AG09309 (cell line): Measurements from ENCODE around the gene ACER2.

Experiments
- DNase-seq: peaks from one replicate; pipeline ENCODE4 v3.0.0-alpha.2; 2010; ENCODE audit warnings: low read depth
- H3K4me3 ChIP-seq: 2 replicates; pipeline ENCODE4 v1.5.1; 2011; ENCODE audit warnings: mild to moderate bottlenecking, low read depth, low read length, moderate library complexity; ENCODE audit not compliant: control insufficient read depth
- TF ChIP-seq, protein P1 (sequence below): IDR thresholded peaks from 2 replicates; pipeline ENCODE4 v1.5.1; 2011; ENCODE audit warnings: mild to moderate bottlenecking, low read depth, low read length, inconsistent platforms; ENCODE audit not compliant: insufficient read depth, control insufficient read depth; ENCODE audit errors: missing control alignments

ACER2 gene

DNA sequence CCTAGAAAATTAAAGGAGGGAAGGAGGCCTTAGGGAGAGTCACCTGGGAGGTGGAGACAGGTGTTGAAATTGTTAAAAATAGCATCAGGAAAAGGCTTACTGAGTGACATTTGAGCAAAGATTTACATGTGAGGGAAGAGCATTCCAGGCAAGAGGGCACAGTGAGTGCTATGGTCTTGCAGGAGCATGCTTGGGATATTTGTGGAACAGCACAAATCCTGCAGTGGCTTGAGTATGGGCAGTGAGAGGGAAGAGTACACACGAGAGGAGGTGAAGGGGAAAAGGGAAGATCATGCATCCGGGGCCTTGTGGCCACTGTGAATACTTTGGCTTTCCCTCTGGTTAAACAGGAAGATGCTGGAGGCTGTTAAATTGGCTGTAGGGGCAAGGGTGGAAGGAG is 36.6 kb downstream of the ACER2 start:
- no peak overlapping the region for H3K4me3 ChIP-seq
- TF ChIP-seq, protein P1, sequence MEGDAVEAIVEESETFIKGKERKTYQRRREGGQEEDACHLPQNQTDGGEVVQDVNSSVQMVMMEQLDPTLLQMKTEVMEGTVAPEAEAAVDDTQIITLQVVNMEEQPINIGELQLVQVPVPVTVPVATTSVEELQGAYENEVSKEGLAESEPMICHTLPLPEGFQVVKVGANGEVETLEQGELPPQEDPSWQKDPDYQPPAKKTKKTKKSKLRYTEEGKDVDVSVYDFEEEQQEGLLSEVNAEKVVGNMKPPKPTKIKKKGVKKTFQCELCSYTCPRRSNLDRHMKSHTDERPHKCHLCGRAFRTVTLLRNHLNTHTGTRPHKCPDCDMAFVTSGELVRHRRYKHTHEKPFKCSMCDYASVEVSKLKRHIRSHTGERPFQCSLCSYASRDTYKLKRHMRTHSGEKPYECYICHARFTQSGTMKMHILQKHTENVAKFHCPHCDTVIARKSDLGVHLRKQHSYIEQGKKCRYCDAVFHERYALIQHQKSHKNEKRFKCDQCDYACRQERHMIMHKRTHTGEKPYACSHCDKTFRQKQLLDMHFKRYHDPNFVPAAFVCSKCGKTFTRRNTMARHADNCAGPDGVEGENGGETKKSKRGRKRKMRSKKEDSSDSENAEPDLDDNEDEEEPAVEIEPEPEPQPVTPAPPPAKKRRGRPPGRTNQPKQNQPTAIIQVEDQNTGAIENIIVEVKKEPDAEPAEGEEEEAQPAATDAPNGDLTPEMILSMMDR, result no peak
- DNase-seq, result no peak

DNA sequence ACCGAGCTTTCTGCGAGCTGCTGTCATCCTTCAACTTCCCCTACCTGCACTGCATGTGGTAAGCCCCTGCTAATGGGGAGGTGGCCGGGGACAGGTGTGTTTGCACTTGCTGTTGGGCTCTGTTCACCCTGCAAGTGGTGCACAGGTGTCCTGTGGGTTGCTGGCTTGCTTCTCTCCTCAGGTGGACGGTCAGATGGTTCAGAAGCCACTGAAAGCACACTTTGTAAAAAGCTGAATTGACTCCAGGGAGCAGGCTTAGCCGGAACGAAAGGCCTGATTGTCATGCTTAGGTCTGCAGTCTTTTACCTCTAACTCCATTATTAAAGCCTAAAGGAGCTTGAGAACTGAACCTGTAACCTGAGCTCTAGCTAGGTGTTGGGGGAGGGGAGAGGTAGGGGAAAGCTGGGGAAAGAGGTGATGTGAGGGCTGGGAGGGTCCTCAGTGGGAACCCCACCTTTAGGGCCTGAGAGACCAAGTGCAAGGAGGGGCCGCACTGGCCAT is 37.6 kb downstream of the ACER2 start:
- DNase-seq, result no peak
- H3K4me3 ChIP-seq, result no peak overlapping the region
- TF ChIP-seq, protein P1, result no peak

DNA sequence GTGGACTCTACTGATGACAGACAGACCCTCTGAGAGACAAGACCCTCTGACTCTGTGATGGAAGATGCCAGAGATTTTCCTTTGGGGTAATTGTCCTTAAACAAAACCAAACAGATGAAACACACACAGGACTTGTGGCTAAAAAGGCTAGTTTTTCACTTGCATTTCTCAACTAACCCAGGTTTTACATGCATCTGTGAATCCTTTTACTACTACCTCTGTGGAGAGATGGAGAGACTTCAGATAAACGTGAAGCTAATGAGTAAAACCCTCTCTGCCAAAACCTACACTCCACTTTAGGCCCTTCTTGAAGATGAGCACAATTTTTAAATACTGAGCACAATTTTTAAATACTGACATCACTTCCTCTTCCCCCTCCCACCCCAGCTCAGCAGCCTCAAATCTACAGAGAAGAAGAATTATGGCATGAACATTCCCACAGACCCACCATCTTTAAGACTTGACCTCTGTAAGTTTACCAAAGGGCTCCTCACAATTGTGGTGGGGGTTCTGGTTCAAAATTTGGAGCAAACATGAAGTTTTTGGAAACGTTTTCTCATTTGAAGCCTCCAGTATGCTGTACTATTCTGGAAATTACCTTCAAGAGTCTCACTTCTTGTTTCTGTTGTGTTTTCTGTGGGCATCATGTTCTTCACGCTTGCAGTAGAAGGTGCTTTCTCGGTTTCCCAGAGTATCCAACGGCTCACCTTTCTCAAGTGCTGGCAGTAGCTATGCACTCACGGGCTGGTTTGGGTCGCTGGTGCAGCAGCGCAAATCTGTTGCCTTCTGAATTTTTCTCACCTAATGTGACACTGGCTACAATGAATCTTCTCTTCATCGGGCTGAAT is 42.7 kb downstream of the ACER2 start:
- no peak overlapping the region for H3K4me3 ChIP-seq
- no peak for DNase-seq
- TF ChIP-seq, protein P1, result no peak

DNA sequence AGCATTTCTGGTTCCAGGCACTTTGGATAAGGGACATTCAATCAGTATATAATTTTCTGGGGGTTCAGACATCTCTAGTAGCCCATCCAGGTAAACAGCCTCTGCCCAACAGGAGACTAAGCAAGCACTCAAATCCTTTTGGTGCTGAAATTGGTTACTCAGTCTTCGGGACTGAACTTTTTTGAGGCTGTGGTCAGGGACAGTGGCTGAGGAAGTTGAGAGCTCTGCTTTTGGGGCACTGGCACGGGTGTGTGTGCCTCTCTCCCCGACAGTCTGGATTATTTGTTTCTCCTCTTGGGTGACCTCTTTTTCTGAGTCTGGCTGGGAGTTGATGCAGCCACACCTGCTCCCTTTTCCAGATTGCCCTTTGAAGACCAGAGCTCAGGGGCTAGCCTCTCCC is 47.6 kb downstream of the ACER2 start:
- TF ChIP-seq, protein P1, result no peak
- no peak for DNase-seq

DNA sequence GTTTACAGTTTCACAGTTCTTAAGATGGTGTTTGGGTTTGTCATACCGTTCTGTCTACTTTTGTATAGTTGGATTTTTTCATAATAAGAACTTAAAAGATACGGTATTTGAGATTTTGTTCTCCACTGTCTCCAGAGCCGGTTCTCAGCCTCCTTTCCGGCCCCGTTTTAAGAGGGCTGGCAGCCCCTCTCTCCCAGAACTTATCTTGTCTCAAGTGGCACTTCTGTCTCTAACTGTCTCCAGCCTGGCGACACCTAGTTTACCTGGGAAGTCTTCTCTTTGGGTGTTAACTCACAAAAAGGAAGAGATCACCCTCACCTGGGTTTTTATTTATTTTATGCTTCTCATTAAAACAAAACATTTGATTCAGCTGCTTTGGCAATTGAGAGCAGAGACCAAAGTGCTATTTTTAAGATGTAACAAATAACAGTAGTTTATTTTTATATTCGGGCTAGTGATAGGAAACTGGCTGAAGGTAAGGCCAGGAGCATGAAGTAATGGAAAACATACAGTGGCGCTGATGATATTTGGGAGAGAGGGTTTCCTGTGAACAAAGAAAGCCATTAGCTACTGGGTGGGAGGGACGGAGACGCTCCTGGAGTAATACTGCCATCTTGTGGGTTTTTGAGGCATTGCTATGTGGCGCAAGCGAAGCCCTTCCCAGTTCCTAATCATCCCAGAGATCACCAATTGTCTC is 48.3 kb downstream of the ACER2 start:
- H3K4me3 ChIP-seq, result peak overlapping the region; percentile 16
- DNase-seq, result peak; percentile 39
- TF ChIP-seq, protein P1, result peak; percentile 91

More for the DNA sequence above, 47.6 kb downstream of the ACER2 start:
- H3K4me3 ChIP-seq, result no peak overlapping the region

DNA sequence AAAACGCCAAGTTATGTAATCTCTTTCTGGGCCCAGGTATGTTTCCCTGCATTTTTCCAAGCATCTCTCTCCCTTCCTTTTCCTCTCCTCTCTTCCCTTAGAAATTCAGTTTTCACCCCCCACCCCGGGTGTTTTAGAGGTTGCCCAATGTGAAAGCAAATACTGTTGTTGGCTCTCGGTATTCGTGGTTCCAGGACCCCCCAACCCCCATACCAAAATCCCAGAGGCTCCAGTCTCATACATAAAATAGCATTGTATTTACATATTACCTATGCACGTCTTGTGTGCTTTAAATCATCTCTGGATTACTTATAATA is 48.8 kb downstream of the ACER2 start:
- DNase-seq, result no peak
- TF ChIP-seq, protein P1, result no peak
- peak overlapping the region; percentile 16 for H3K4me3 ChIP-seq
